ENCODE results near the gene ADAM8.

DNA sequence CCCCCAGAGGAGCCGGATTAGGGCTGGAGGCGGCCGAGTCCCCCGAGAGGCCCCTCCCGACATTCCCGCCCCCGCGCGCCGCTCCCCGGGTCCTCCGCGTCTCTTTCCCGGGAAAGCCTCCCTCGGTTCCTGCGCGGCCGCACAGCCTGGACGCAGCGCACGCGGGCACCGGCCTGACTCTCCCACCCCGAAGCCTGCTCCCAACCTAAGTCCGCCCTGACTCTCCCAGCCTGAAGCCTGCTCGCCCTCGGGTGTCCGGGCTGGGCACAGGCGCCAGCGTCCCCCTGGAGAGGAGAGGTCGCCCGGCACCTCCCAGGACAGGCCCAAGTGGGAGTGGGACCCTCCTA is 39.5 kb downstream of the ADAM8 start:
- TF ChIP-seq, protein P1, sequence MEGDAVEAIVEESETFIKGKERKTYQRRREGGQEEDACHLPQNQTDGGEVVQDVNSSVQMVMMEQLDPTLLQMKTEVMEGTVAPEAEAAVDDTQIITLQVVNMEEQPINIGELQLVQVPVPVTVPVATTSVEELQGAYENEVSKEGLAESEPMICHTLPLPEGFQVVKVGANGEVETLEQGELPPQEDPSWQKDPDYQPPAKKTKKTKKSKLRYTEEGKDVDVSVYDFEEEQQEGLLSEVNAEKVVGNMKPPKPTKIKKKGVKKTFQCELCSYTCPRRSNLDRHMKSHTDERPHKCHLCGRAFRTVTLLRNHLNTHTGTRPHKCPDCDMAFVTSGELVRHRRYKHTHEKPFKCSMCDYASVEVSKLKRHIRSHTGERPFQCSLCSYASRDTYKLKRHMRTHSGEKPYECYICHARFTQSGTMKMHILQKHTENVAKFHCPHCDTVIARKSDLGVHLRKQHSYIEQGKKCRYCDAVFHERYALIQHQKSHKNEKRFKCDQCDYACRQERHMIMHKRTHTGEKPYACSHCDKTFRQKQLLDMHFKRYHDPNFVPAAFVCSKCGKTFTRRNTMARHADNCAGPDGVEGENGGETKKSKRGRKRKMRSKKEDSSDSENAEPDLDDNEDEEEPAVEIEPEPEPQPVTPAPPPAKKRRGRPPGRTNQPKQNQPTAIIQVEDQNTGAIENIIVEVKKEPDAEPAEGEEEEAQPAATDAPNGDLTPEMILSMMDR (IDR thresholded peaks at IDR 0.05): no peak
- TF ChIP-seq POLR2A (IDR thresholded peaks at IDR 0.05) (no peak), POLR2AphosphoS5 (IDR thresholded peaks at IDR 0.05) (no peak), EP300 (IDR thresholded peaks at IDR 0.05) (no peak)
